AG04450 (cell line): ENCODE measurements around the gene KRT32. TPM values are rescaled to one million over a fixed set of nuclear protein-coding genes. Genes with fewer than 3 reads are reported as not detected.

Experiments used
- CTCF ChIA-PET: fragments of 300-600, 350-600 bp; formaldehyde crosslinking; extraction: SDS; loops from one replicate; lab custom pipeline; 2022; ENCODE audit warnings: antibody characterized with exemption, inconsistent platforms; lab: Charles Lee
- POLR2A ChIA-PET: fragments of 350-600 bp; formaldehyde crosslinking; extraction: SDS; loops from one replicate; lab custom pipeline; 2021; ENCODE audit warnings: antibody characterized with exemption, inconsistent platforms; lab: Yijun Ruan, JAX
- DNase-seq: peaks from one replicate; pipeline ENCODE4 v3.0.0-alpha.2; 2011; ENCODE audit warnings: low read depth, low spot score
- H3K27ac ChIP-seq: one replicate; pipeline ENCODE4 v1.5.1; 2012; ENCODE audit warnings: low read depth, low read length, control low read depth
- H3K27me3 ChIP-seq: one replicate; pipeline ENCODE4 v1.6.0; 2012; ENCODE audit warnings: low read length; ENCODE audit not compliant: control insufficient read depth, insufficient read depth
- H3K4me3 ChIP-seq: 2 replicates; pipeline ENCODE4 v1.5.1; 2011; ENCODE audit warnings: mild to moderate bottlenecking, low read depth, low read length, control low read depth
- H3K9me3 ChIP-seq: 2 replicates; pipeline ENCODE4 v1.5.1; 2012; ENCODE audit warnings: low read length; ENCODE audit not compliant: control insufficient read depth, insufficient read depth
- CTCF ChIP-seq: IDR thresholded peaks from 2 replicates; pipeline ENCODE4 v1.5.1; 2011; ENCODE audit warnings: low read depth, low read length, control low read depth, inconsistent platforms
- polyA plus RNA-seq: library from polyadenylated mRNA; depleted of rRNA; stranded (reverse); fragments of >200 nt; gene quantifications from 2 replicates; pipeline ENCODE4 v1.2.3, GENCODE V29; 2011

Gene KRT32
- polyA plus RNA-seq, 1 experiment, result 0.09 TPM

- TF ChIP-seq CTCF, result no peak
- DNase-seq, result no peak
- Histone ChIP-seq H3K4me3 (no peak overlapping the region), H3K27me3 (no peaks in the 10 kb centered on the region), H3K9me3 (peaks cover 6% of the 10 kb centered on the region; the same call in 1 of the 2 replicates), H3K27ac (no peak overlapping the region)
- ChIA-PET POLR2A (no interaction called here), CTCF (no interaction called here)
Measured at GRCh38 chr17:41484920-41485904, 18.0 kb upstream of the KRT32 start.

DNA sequence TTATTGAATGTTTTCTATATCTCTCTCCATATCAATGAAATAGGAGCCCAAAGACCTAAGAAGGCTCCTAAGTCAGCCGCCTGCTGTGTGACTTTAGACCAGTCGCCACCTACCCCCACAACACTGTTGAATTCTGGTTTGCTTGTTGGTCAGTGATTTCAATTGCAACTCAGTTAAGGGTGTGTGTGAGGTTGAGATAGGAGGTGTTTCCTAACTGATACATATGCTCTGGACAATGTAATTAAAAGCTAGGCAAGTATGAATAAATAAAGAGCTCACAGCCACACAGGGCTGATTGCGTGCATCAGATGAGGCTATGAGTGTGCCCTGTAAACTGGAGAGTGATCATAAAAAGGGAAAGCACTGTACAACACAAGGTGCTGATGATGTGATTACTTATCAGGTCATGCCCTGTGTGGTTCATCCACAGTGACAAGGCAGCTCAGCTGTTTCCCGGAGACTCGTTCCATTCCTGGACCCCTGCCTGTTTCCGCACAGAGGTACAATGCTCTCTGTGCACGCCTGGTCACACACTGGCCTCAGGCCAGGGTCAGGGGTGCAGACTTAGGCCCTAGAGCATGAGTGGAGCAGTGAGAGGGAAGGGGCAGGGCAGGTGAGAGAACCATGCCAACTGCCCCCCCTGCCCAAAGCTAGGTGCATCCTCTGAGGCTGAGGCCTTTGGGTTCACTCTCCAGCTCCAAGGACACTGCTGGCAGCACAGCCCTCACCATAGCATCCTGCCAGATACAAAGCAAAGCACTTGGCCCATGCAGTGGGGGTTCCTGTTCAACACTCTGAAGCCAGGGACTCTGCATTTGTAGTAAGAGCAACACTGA is 17.0 kb upstream of the KRT32 start:
- POLR2A ChIA-PET, result no interaction called here
- Histone ChIP-seq H3K27me3 (no peaks in the 10 kb centered on the region), H3K9me3 (peaks cover 6% of the 10 kb centered on the region; the same call in 1 of the 2 replicates), H3K4me3 (no peak overlapping the region), H3K27ac (no peak overlapping the region)
- TF ChIP-seq CTCF, result no peak
- DNase-seq, result no peak
- CTCF ChIA-PET, result interaction anchor here (0.6 to 1.3 kb wide), 2 partner anchors 162 to 164 kb away, joined by 3 to 6 read pairs; no protein-coding TSS in a partner anchor

- TF ChIP-seq CTCF, result no peak
- Histone ChIP-seq H3K4me3 (no peak overlapping the region), H3K27ac (no peak overlapping the region), H3K9me3 (peaks cover 6% of the 10 kb centered on the region; the same call in 1 of the 2 replicates), H3K27me3 (no peaks in the 10 kb centered on the region)
- no peak for DNase-seq
- CTCF ChIA-PET, result interaction anchor here (0.6 to 1.3 kb wide), 3 partner anchors 65 to 165 kb away, joined by 3 to 6 read pairs (median 5); no protein-coding TSS in a partner anchor
- POLR2A ChIA-PET, result no interaction called here
Measured at GRCh38 chr17:41483531-41483930, 16.3 kb upstream of the KRT32 start.

GRCh38 chr17:41481036-41481435 is 13.8 kb upstream of the KRT32 start, which contains the start of gene KRT35:
KRT35 (minus strand) TSS chr17:41481151; CDS start chr17:41481097, 54 bp downstream.
- Histone ChIP-seq H3K4me3 (no peak within 1 kb of the TSS), H3K27me3 (no peaks in the 10 kb centered on the region), H3K9me3 (no peaks in the 10 kb centered on the region; the same call in 1 of the 2 replicates), H3K27ac (no peak within 1 kb of the TSS)
- no peak for DNase-seq
- no peak for TF ChIP-seq CTCF
- CTCF ChIA-PET, result no interaction called here
- POLR2A ChIA-PET, result no interaction called here
